Caki2 (cell line): Measurements from ENCODE around the gene RABGAP1L. TPM values are rescaled to one million over a fixed set of nuclear protein-coding genes. Genes with fewer than 3 reads are reported as not detected.

Experiments
- DNase-seq: peaks from one replicate; pipeline ENCODE4 v3.0.0-alpha.2; 2015; ENCODE audit warnings: low read depth
- in situ Hi-C: cut with HindIII; loops from 2 replicates; pipeline ENCODE4 v1.10.0; 2016; ENCODE audit warnings: low sequenced_read_pairs, low pct_unique_long_range_greater_than_20kb, mixed read lengths
- total RNA-seq: library from RNA; depleted of rRNA; stranded (reverse); fragments of >200 nt; shearing (Covaris generic); gene quantifications from 2 replicates; pipeline ENCODE4 v1.2.3, GENCODE V29; 2014; ENCODE audit warnings: low replicate concordance

The RABGAP1L gene
- total RNA-seq, 1 experiment from 2014 or later: 6.8 TPM

DNA sequence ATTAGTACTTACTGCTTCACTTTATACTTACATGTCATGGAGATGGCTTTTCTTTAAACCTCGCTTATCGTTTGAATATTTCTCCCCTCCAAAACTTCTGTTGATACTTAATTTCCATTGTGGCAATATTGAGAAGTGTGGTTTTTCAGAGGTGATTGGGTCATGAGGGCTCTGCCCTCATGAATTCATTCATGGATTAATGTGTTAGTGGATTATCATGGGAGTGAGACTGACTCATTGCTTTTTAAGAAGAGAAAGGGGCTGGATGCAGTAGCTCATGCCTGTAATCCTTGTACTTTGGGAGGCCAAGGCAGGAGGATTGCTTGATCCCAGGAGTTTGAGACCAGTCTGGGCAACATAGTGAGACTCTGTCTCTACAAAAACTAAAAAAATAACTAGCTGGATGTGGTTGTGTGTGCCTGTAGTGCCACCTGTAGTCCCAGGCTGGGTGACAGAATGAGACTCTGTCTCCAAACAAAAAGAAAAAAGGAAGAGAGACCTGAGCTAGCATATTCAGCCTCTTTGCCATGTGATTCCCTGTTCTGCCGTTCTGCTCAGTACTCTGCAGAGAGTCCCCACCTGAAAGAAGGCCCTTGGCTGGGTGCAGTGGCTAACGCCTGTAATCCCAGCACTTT, 30.2 kb downstream of the RABGAP1L start:
- in situ Hi-C loops: no loop called here
- no peak for DNase-seq

DNA sequence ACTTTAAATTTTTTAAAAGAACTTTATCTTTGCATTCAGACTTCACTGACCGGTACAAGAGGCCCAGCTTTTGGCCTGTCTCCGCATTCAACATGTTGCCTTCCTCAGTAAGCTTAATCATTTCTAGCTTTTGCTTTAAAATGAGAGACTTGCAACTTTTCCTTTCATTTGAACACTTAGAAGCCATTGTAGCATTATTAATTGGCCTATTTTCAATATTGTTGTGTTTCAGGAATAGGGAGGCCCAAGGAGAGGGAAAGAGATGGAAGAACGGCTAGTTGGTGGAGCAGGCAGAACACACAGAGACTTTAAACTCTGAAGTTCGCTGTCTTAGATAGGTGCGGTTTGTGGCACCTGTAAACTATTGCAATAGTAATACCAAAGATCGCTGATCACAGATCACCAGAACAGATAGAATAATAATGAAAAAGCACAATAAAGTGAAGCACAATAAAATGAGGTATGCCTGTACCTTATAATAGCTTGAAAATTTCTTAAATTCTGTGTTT, 31.4 kb downstream of the RABGAP1L start:
- DNase-seq: no peak
- in situ Hi-C loops: no loop called here

- peak; percentile 10 for DNase-seq
- in situ Hi-C loops: no loop called here
Measured at GRCh38 chr1:174191349-174191862, 32.1 kb downstream of the RABGAP1L start.

DNA sequence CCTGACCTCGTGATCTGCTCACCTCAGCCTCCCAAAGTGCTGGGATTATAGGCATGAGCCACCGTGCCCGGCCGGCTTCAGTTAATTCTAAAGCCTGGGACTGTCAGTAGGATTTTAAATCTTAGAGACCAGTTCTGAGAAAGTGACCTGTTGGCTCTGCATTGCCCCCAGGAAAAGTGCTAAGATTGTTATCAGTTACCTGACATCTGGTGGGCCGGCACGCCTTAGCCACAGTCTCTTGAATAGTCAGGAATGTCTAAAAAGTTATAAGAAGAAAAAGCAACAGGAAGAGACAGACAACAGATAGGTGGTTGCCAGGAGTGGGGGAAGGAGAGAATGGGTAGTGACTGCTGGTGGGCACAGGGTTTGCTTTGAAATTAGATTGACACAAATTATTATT, 35.1 kb downstream of the RABGAP1L start:
- in situ Hi-C loops: no loop called here
- no peak for DNase-seq

DNA sequence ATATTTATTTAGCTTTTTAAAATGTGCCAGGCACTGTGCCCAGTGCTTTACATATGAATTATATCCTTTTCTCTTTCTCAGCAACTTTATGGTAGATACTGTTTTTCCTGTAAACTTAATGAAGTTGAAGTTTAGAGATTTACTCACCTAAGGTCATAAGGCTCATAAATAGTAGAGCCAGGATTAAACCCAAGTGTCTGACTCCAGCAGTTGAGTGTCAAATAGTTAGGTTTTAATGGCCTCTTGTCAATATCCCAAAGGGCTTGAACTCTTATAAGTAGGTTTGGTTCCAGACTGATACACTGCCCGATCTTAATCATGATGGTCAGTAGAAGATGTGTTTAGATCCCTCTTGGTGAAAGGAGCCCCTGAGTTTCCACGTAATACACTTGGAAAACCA, 37.8 kb downstream of the RABGAP1L start:
- no peak for DNase-seq
- in situ Hi-C loops: no loop called here

DNA sequence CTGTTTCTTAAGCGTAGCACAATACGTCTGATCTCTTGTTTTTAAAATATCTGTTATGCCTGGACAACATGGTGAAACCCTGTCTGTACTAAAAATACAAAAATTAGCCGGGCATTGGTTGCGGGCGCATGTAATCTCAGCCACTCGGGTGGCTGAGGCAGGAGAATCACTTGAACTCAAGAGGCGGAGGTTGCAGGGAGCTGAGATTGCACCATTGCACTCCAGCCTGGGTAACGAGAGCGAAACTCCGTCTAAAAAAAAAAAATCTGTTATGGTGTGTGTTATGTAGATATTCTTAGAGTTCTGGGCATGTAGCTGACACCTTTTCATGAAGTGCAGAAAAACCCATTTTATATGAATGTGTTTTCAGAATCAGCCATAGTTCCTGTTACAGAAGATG, 38.2 kb downstream of the RABGAP1L start:
- DNase-seq: no peak
- in situ Hi-C loops: no loop called here

- DNase-seq: no peak
- in situ Hi-C loops: no loop called here
Measured at GRCh38 chr1:174198202-174198601, 38.9 kb downstream of the RABGAP1L start.

DNA sequence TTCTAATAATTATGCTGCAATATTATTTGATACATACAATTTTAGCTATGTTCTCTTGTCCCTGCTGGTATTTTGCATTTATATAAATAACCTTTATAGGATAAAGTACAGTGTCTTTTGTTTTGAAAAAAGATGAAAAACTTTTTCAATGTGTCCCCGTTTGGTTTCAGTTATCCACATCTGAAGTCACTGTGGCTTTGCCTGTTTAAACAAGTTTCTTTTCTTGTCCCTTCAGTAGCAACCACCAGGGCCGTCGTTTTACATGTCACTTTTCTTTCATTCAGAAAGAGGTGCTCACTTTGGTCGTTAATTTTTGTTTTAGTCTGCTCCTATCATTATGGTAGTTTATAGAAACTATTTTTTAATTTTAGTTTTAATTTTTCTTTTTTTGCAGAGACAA, 41.4 kb downstream of the RABGAP1L start:
- in situ Hi-C loops: no loop called here
- no peak for DNase-seq

DNA sequence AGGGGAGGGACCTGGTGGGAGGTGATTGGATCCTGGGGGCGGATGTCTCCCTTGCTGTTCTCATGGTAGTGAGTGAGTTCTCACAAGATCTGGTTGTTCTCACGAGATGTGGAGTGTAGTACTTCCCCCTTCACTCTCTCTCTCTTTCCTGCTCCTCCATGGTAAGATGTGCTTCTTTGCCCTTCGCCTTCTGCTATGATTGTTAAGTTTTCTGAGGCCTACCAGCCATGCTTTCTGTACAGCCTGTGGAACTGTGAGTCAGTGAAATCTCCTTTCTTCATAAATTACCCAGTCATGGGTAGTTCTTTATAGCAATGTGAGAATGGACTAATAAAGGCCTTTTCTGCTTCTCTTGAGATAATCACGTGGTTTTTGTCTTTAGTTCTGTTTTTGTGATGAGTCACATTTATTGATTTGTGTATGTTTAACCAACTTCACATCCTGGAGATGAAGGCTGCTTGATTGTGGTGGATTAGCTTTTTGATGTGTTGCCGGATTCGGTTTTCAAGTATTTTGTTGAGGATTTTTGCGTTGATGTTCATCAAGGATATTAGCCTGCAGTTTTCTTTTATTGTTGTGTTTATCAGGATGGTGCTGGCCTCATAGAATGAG, 45.5 kb downstream of the RABGAP1L start:
- no peak for DNase-seq
- in situ Hi-C loops: no loop called here

- no peak for DNase-seq
- in situ Hi-C loops: no loop called here
Measured at GRCh38 chr1:174206148-174206836, 47.0 kb downstream of the RABGAP1L start.

GRCh38 chr1:174209347-174210187, 50.2 kb downstream of the RABGAP1L start:
- in situ Hi-C loops: no loop called here
- DNase-seq: no peak

- DNase-seq: no peak
- in situ Hi-C loops: no loop called here
Measured at GRCh38 chr1:174211486-174211885, 52.2 kb downstream of the RABGAP1L start.

DNA sequence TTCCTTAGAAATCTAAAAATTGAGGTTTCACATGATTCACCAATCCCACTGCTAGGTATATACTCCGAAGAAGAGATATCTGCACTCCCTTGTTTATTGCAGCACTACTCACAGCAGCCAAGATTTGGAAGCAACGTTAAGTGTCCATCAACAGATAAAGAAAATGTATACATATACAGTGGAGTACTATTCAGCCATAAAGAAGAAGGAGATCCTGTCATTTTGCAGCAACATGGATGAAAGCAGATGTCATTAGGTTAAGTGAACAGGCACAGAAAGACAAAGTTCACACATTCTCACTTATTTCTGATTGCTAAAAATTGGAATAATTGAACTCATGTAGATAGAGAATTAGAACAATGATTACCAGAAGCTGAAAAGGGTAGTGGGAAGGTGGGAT, 56.4 kb downstream of the RABGAP1L start:
- no peak for DNase-seq
- in situ Hi-C loops: no loop called here

DNA sequence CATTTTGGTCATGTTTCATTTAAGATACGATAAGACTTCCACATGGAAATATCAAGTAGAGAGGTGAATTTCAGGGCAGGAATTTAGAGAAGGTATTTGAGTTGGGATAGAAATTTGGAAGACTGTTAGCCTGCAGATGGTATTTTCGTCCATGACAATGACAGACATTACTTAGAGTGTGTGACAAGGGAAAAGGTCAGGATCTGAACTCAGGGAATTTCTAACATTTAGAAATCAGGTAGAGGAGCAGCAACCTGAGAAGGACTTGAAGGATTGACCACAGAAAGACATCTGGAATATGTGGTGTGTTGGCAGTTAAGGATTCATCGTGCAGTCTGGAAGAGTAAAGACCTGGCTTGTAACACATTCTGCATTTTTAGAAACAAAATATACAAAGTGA, 57.9 kb downstream of the RABGAP1L start:
- no peak for DNase-seq
- in situ Hi-C loops: no loop called here

DNA sequence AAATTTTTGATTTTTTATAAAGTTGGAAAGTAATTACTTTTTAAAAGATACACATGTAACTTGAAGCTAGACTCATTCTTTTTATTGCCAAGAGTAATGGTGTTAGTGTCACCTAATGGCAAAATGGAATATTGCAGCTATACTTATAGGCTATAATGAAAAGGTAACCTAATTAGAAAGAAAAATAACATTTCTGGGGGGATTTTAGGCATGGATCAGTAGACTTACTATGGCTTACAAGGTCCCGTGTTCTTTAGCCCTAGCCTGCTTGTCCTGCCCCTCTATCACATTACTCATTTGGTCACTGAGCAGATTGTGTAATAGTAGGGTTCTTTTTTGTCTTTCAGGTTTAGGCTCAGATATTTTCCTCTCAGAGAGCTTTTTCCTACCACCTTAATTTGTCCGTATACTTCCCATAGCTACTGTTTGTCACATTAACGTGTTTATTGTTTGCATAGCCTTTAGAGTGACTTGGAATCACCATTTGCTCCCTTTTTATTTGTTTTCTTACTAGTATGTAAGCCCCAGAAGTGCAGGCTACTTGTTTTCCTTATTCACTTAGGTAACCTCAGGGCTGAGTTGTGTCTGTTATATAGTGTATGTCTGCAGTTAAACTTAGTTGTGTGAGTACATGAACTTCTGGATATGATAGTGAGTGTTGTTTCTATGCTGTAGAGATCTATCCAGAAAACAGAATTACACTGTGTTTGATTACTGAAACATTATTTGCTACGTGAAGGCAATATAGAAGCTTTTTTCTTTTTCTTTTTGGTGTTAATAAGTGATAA, 58.7 kb downstream of the RABGAP1L start:
- in situ Hi-C loops: no loop called here
- DNase-seq: peak; percentile 27

- no peak for DNase-seq
- in situ Hi-C loops: no loop called here
Measured at GRCh38 chr1:174218983-174219382, 59.7 kb downstream of the RABGAP1L start.

- no peak for DNase-seq
- in situ Hi-C loops: no loop called here
Measured at GRCh38 chr1:174219606-174220370, 60.5 kb downstream of the RABGAP1L start.
